HepG2 (cell line): ENCODE measurements around the gene GGA3. TPM values are rescaled to one million over a fixed set of nuclear protein-coding genes. Genes with fewer than 3 reads are reported as not detected.
A peak's percentile ranks its signal among the peaks of the same experiment; 100 is the strongest.

Experiments used
- ARID2 ChIP-seq: sonication (generic); formaldehyde crosslinking; IDR thresholded peaks from 2 replicates; pipeline ENCODE4 v1.8.1; 2022; ENCODE audit warnings: mild to moderate bottlenecking, missing genetic modification reagents, borderline replicate concordance
- ARNT ChIP-seq: fragments of 450-650 bp; IDR thresholded peaks from 2 replicates; pipeline ENCODE4 v1.6.1; 2017
- BCL6 ChIP-seq: IDR thresholded peaks from 2 replicates; pipeline ENCODE4 v1.6.1; 2016; ENCODE audit warnings: missing genetic modification reagents, missing compliant biosample characterization
- JUN ChIP-seq: sonication (generic); formaldehyde crosslinking; IDR thresholded peaks from 2 replicates; pipeline ENCODE4 v1.4.0; 2020; ENCODE audit warnings: mild to moderate bottlenecking, missing genetic modification reagents
- JUNB ChIP-seq: sonication (generic); formaldehyde crosslinking; IDR thresholded peaks from 2 replicates; pipeline ENCODE4 v1.8.0; 2022; ENCODE audit warnings: missing genetic modification reagents, mild to moderate bottlenecking, borderline replicate concordance
- KDM5A ChIP-seq: fragments of 200-600 bp; sonication (generic); IDR thresholded peaks from 2 replicates; pipeline ENCODE4 v1.7.0; 2018; ENCODE audit warnings: antibody characterized with exemption, mild to moderate bottlenecking, low read length, borderline replicate concordance
- MBNL3 ChIP-seq: fragments of 250-450 bp; sonication (Bioruptor Pico); conservative IDR thresholded peaks from 2 replicates; pipeline ENCODE4 v1.8.0; 2022; ENCODE audit warnings: mild to moderate bottlenecking, inconsistent platforms
- NFIB ChIP-seq: sonication (generic); formaldehyde crosslinking; IDR thresholded peaks from 2 replicates; pipeline ENCODE4 v1.9.0; 2021; ENCODE audit warnings: missing genetic modification reagents, mild to moderate bottlenecking, borderline replicate concordance
- POGZ ChIP-seq: sonication (generic); formaldehyde crosslinking; IDR thresholded peaks from 2 replicates; pipeline ENCODE4 v1.4.0; 2020; ENCODE audit warnings: mild to moderate bottlenecking, missing genetic modification reagents
- SNAI1 ChIP-seq: sonication (generic); formaldehyde crosslinking; IDR thresholded peaks from 2 replicates; pipeline ENCODE4 v1.5.0; 2020; ENCODE audit warnings: mild to moderate bottlenecking, missing genetic modification reagents, borderline replicate concordance
- TSC22D2 ChIP-seq: sonication (generic); formaldehyde crosslinking; IDR thresholded peaks from 2 replicates; pipeline ENCODE4 v1.5.1; 2020; ENCODE audit warnings: missing genetic modification reagents, mild to moderate bottlenecking, borderline replicate concordance
- ZFP36 ChIP-seq: fragments of 150-350 bp; IDR thresholded peaks from 2 replicates; pipeline ENCODE4 v1.6.1; 2018; ENCODE audit warnings: borderline replicate concordance, low read length, low read depth; ENCODE audit not compliant: partially characterized antibody
- ZNF441 ChIP-seq: sonication (generic); formaldehyde crosslinking; IDR thresholded peaks from 2 replicates; pipeline ENCODE4 v1.7.0; 2021; ENCODE audit warnings: missing genetic modification reagents, borderline replicate concordance
- ZNF558 ChIP-seq: sonication (generic); formaldehyde crosslinking; IDR thresholded peaks from 2 replicates; pipeline ENCODE4 v1.9.0; 2022; ENCODE audit warnings: mild to moderate bottlenecking, missing genetic modification reagents, borderline replicate concordance
- polyA plus RNA-seq, 8 experiments: library from polyadenylated mRNA; depleted of rRNA in 3 of 8; stranded (reverse) in 7 of 8; unstranded in 1 of 8; fragments of >200 nt; fragmentation: Illumina TruSeq in 4 of 8; extraction: Trizol in 4 of 8; gene quantifications; 2 replicates each; pipeline versions ENCODE4 v1.2.1 to v1.2.3, GENCODE V29; 2011 to 2016; ENCODE audit warnings: low read depth in 4 of 8, missing spikeins in 1 of 8, mixed read lengths in 1 of 8; ENCODE audit not compliant: insufficient read depth in 1 of 8
- total RNA-seq, 5 experiments: library from RNA; depleted of rRNA; stranded (reverse); fragments of >200 nt; fragmentation: Illumina TruSeq; extraction: Trizol; gene quantifications; 2 replicates each; pipeline ENCODE4 v1.2.3, GENCODE V29; 2016; ENCODE audit warnings: low read depth in 1 of 5
- TF ChIP-seq, protein P1 (sequence below): sonication (generic); formaldehyde crosslinking; IDR thresholded peaks from 2 replicates; pipeline ENCODE4 v1.5.1; 2020; ENCODE audit warnings: missing genetic modification reagents, mild to moderate bottlenecking, borderline replicate concordance
- TF ChIP-seq, protein P2 (sequence below): IDR thresholded peaks from 2 replicates; pipeline ENCODE4 v1.6.1; 2018; ENCODE audit warnings: missing genetic modification reagents, mild to moderate bottlenecking, missing compliant biosample characterization
- TF ChIP-seq, protein P3 (sequence below): sonication (generic); formaldehyde crosslinking; IDR thresholded peaks from 2 replicates; pipeline ENCODE4 v1.8.1; 2023; ENCODE audit warnings: missing genetic modification reagents, mild to moderate bottlenecking, borderline replicate concordance
- TF ChIP-seq, protein P4 (sequence below): sonication (generic); formaldehyde crosslinking; IDR thresholded peaks from 2 replicates; pipeline ENCODE4 v1.5.1; 2020; ENCODE audit warnings: missing genetic modification reagents, mild to moderate bottlenecking, borderline replicate concordance
- TF ChIP-seq, protein P5 (sequence below): IDR thresholded peaks from 2 replicates; pipeline ENCODE4 v1.6.1; 2016; ENCODE audit warnings: mild to moderate bottlenecking, missing biosample characterization, missing genetic modification reagents
- TF ChIP-seq, protein P6 (sequence below), 2 experiments: sonication (generic) in 1 of 2; formaldehyde crosslinking in 1 of 2; IDR thresholded peaks; 2 replicates each; pipeline versions ENCODE4 v1.4.0 to v1.6.1; 2018 to 2020; ENCODE audit warnings: missing genetic modification reagents in 2 of 2, borderline replicate concordance in 1 of 2, low read depth in 1 of 2, mild to moderate bottlenecking in 1 of 2, missing biosample characterization in 1 of 2

GGA3 gene
- total and polyA plus RNA-seq, 2 of the 13 experiments (the other 11 are each of a cell fraction or from before 2014, with no cell fraction given): 28.4 to 43.7 TPM

DNA sequence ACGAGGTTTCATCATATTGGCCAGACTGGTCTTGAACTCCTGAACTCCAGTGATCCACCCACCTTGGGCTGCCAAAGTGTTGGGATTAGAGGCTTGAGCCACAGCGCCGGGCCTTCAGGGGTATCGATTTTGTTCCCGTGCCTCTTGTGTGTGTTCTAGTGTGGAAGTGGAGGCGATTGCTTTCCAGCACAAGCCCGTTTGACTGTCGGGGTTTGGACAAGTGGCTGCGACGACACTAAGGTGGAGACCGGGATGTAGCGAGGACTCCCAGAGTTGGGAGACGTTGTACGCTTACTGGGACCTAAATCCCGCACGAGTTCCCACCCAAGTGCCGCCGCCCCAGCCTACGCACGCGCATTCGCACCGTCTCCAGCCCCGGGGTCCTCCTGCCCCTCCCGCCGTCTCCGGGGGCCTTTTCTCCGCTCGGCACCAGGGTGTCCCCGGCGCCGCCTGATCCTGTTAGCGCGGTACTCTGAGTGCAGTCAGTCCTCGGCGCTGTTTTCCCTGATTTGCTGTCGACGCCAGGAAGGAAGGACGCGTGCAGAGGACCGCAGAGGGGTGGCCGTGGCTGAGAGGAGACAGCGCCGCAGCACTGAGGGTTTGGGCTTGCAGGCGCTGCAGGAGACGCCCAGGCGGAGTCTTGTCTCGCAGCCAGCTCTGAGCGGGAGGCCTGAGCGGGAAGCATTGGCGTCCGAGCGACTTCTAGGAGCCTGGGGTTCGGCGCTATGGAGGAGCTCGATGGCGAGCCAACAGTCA lies 56.2 kb downstream of the GGA3 start, which contains the start of gene NUP85 (continued):
- TF ChIP-seq, protein P1, sequence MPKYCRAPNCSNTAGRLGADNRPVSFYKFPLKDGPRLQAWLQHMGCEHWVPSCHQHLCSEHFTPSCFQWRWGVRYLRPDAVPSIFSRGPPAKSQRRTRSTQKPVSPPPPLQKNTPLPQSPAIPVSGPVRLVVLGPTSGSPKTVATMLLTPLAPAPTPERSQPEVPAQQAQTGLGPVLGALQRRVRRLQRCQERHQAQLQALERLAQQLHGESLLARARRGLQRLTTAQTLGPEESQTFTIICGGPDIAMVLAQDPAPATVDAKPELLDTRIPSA (CRISPR knock-in tag): no peak
- TF ChIP-seq ZFP36: no peak
- TF ChIP-seq BCL6 (CRISPR knock-in tag): peak; percentile 24; the same call in 1 of the 2 replicates
- peak; percentile 82 for TF ChIP-seq POGZ
- TF ChIP-seq, protein P2, sequence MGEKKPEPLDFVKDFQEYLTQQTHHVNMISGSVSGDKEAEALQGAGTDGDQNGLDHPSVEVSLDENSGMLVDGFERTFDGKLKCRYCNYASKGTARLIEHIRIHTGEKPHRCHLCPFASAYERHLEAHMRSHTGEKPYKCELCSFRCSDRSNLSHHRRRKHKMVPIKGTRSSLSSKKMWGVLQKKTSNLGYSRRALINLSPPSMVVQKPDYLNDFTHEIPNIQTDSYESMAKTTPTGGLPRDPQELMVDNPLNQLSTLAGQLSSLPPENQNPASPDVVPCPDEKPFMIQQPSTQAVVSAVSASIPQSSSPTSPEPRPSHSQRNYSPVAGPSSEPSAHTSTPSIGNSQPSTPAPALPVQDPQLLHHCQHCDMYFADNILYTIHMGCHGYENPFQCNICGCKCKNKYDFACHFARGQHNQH (CRISPR knock-in tag): peak; percentile 74; the same call in 1 of the 2 replicates
- TF ChIP-seq, protein P3, sequence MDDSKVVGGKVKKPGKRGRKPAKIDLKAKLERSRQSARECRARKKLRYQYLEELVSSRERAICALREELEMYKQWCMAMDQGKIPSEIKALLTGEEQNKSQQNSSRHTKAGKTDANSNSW (CRISPR knock-in tag): peak; percentile 43; the same call in 1 of the 2 replicates
- no peak for TF ChIP-seq JUN (CRISPR knock-in tag)
- no peak for TF ChIP-seq JUNB (CRISPR knock-in tag)
- peak; percentile 68; the same call in 1 of the 2 replicates for TF ChIP-seq TSC22D2 (CRISPR knock-in tag)
- peak; percentile 59 for TF ChIP-seq ZNF558
- peak; percentile 25 for TF ChIP-seq ZNF441
- TF ChIP-seq KDM5A: peak; percentile 95; the same call in 1 of the 2 replicates
- TF ChIP-seq, protein P4, sequence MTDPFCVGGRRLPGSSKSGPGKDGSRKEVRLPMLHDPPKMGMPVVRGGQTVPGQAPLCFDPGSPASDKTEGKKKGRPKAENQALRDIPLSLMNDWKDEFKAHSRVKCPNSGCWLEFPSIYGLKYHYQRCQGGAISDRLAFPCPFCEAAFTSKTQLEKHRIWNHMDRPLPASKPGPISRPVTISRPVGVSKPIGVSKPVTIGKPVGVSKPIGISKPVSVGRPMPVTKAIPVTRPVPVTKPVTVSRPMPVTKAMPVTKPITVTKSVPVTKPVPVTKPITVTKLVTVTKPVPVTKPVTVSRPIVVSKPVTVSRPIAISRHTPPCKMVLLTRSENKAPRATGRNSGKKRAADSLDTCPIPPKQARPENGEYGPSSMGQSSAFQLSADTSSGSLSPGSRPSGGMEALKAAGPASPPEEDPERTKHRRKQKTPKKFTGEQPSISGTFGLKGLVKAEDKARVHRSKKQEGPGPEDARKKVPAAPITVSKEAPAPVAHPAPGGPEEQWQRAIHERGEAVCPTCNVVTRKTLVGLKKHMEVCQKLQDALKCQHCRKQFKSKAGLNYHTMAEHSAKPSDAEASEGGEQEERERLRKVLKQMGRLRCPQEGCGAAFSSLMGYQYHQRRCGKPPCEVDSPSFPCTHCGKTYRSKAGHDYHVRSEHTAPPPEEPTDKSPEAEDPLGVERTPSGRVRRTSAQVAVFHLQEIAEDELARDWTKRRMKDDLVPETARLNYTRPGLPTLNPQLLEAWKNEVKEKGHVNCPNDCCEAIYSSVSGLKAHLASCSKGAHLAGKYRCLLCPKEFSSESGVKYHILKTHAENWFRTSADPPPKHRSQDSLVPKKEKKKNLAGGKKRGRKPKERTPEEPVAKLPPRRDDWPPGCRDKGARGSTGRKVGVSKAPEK (CRISPR knock-in tag): no peak; the same call in 1 of the 2 replicates
- TF ChIP-seq, protein P5, sequence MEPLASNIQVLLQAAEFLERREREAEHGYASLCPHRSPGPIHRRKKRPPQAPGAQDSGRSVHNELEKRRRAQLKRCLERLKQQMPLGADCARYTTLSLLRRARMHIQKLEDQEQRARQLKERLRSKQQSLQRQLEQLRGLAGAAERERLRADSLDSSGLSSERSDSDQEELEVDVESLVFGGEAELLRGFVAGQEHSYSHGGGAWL: peak; percentile 90
- no peak for TF ChIP-seq ARID2 (CRISPR knock-in tag)
- TF ChIP-seq SNAI1 (CRISPR knock-in tag): 0 out of 2 replicates have a peak, but pooled peaks have one; percentile 78
- no peak for TF ChIP-seq NFIB (CRISPR knock-in tag)
- TF ChIP-seq, protein P6, sequence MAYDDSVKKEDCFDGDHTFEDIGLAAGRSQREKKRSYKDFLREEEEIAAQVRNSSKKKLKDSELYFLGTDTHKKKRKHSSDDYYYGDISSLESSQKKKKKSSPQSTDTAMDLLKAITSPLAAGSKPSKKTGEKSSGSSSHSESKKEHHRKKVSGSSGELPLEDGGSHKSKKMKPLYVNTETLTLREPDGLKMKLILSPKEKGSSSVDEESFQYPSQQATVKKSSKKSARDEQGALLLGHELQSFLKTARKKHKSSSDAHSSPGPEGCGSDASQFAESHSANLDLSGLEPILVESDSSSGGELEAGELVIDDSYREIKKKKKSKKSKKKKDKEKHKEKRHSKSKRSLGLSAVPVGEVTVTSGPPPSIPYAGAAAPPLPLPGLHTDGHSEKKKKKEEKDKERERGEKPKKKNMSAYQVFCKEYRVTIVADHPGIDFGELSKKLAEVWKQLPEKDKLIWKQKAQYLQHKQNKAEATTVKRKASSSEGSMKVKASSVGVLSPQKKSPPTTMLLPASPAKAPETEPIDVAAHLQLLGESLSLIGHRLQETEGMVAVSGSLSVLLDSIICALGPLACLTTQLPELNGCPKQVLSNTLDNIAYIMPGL (CRISPR knock-in tag; IDR thresholded peaks at IDR 0.05; ENCODE audit: borderline replicate concordance in 1 of 2, low read depth in 1 of 2): peak; percentile 93 to 95
- no peak for TF ChIP-seq ARNT
- no peak for TF ChIP-seq MBNL3
